Measurements from ENCODE around the gene NHS. TPM values are rescaled to one million over a fixed set of nuclear protein-coding genes. Genes with fewer than 3 reads are reported as not detected.

NHS gene
- total and polyA plus RNA-seq, 7 donors, result 0.04 to 1.3 (median 0.22) TPM

DNA sequence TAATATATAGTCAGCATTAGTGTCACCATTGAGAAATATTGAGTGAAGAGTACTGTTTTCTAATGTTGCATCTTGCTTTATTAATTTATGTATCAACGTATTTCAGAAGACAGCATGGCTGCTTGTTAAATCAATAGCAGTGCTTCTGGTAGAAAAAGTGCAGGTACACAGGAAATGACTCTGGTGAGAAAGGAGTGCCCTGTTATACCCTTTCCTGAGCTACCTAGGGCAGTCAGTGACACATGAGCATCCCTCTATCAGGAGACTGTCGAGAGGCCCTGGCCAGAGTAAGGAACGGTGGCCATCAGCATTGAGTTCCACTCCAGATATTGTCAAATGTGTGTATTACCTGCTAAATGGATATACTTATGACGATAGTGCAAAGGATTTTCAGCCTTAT is 404.4 kb downstream of the NHS start:
- ATAC-seq (no peak), DNase-seq (no peak)
- Histone ChIP-seq H3K27me3 (ENCODE audit: insufficient read depth in 3 of 3, low read length in 2 of 3) (peaks cover 0 to 17% (median 0%) of the 10 kb centered on the region in 3 donors), H3K9me3 (no peaks in the 10 kb centered on the region), H3K4me1 (no peaks in the 10 kb centered on the region), H3K4me3 (no peak overlapping the region), H3K36me3 (ENCODE audit: insufficient read depth in 1 of 2, low read depth in 1 of 2) (no peaks in the 10 kb centered on the region), H3K27ac (no peak overlapping the region)
- intact Hi-C loops (cut with DNase I), result no loop called here
- TF ChIP-seq, protein P1, sequence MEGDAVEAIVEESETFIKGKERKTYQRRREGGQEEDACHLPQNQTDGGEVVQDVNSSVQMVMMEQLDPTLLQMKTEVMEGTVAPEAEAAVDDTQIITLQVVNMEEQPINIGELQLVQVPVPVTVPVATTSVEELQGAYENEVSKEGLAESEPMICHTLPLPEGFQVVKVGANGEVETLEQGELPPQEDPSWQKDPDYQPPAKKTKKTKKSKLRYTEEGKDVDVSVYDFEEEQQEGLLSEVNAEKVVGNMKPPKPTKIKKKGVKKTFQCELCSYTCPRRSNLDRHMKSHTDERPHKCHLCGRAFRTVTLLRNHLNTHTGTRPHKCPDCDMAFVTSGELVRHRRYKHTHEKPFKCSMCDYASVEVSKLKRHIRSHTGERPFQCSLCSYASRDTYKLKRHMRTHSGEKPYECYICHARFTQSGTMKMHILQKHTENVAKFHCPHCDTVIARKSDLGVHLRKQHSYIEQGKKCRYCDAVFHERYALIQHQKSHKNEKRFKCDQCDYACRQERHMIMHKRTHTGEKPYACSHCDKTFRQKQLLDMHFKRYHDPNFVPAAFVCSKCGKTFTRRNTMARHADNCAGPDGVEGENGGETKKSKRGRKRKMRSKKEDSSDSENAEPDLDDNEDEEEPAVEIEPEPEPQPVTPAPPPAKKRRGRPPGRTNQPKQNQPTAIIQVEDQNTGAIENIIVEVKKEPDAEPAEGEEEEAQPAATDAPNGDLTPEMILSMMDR (IDR thresholded peaks at IDR 0.05), result no peak
- 77 to 96% (median 91%) methylated on average over 4 of the region's 4 CpGs for WGBS, 3 donors

Measured in psoas muscle (tissue), 8 donors.